ENCODE results near the gene SEC22B.
"Not testable (repeated sequence)": the region's sequence is repeated elsewhere in the genome, so short reads cannot be mapped to it uniquely, and the experiment has no call there.

Gene SEC22B

DNA sequence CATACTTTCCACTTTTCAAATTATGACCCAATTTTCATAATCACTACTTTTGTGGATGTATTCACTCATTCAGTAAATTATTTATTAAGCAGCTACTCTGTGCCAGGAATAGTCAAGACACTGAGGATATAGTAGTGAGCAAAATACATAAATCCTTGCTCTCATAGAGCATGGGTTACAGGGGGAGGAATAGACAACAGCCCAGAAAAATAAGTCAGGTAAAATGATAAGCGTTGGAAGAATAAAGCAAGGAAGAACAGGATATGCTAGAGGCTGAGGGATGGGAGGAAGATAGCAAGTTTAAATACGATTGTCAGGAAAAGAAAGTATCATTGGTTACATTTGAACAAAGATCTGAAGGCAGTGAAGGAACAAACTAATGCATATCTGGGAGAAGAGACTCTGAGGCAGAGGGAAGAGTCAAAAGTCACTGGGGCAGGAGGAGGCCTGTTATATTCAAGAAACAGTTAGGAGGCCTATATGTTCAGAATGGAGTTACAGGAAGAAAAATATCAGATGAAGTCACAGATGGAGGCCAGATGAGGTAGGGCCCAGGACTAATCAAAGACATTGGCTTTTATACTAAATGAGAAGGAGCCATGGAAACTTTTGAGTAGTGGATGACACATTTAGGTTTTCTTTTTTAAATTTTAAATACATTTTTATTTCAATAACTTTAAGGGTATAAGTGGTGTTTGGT, 42.9 kb downstream of the SEC22B start:
- H3K27me3 ChIP-seq (ENCODE audit: low read length), result no peaks in the 10 kb centered on the region
- no peaks in the 10 kb centered on the region for H3F3A ChIP-seq (ENCODE audit: insufficient read depth)
- no peak overlapping the region for H3K27ac ChIP-seq (ENCODE audit: low read depth, low read length)

DNA sequence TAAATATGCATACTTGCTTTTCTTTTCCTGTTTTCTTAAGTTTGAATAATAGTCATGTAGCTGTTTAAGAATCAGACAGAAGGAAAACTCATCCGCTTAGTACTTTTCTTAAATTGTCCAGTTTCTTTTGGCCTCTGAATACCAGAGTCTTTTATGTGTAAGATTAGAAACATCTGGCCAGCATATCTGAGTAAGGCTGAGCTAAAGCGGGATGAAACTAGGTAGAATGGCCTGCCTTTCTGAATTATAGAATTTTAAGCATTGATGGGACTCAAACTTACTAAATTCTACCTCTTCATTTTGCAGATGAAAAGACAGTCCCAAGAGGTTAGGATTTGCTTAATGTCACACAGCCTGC, 43.9 kb downstream of the SEC22B start:
- not testable (repeated sequence) for H3K27ac ChIP-seq (ENCODE audit: low read depth, low read length); H3K4me3 ChIP-seq (ENCODE audit: insufficient read depth, low read length, poor library complexity, severe bottlenecking); H2AFZ ChIP-seq (ENCODE audit: low read depth, low read length, severe bottlenecking); H3K27me3 ChIP-seq (ENCODE audit: low read length); H3K9me3 ChIP-seq (ENCODE audit: insufficient read depth, low read length); H3K4me2 ChIP-seq (ENCODE audit: low read depth, low read length, poor library complexity, severe bottlenecking); H3K79me2 ChIP-seq (ENCODE audit: insufficient read depth, low read length); H3K9me2 ChIP-seq (replicated peaks; ENCODE audit: insufficient read depth, low read length); H4K20me1 ChIP-seq (ENCODE audit: low read depth, low read length); H3K9ac ChIP-seq (ENCODE audit: low read length); H3F3A ChIP-seq (ENCODE audit: insufficient read depth); H3K36me3 ChIP-seq (ENCODE audit: low read length)

More for the DNA sequence above, 42.9 kb downstream of the SEC22B start:
- H2AFZ ChIP-seq (ENCODE audit: low read depth, low read length, severe bottlenecking), result no peak overlapping the region
- TF ChIP-seq, protein P1, sequence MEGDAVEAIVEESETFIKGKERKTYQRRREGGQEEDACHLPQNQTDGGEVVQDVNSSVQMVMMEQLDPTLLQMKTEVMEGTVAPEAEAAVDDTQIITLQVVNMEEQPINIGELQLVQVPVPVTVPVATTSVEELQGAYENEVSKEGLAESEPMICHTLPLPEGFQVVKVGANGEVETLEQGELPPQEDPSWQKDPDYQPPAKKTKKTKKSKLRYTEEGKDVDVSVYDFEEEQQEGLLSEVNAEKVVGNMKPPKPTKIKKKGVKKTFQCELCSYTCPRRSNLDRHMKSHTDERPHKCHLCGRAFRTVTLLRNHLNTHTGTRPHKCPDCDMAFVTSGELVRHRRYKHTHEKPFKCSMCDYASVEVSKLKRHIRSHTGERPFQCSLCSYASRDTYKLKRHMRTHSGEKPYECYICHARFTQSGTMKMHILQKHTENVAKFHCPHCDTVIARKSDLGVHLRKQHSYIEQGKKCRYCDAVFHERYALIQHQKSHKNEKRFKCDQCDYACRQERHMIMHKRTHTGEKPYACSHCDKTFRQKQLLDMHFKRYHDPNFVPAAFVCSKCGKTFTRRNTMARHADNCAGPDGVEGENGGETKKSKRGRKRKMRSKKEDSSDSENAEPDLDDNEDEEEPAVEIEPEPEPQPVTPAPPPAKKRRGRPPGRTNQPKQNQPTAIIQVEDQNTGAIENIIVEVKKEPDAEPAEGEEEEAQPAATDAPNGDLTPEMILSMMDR (IDR thresholded peaks at IDR 0.05; ENCODE audit: insufficient read depth, low read length, poor library complexity, severe bottlenecking), result no peak
- TF ChIP-seq EZH2phosphoT487 (conservative IDR thresholded peaks at IDR 0.05; ENCODE audit: low read length), result no peak
- H3K9ac ChIP-seq (ENCODE audit: low read length), result no peak overlapping the region
- H3K4me2 ChIP-seq (ENCODE audit: low read depth, low read length, poor library complexity, severe bottlenecking), result no peak overlapping the region
- H3K4me3 ChIP-seq (ENCODE audit: insufficient read depth, low read length, poor library complexity, severe bottlenecking), result no peak overlapping the region
- no peaks in the 10 kb centered on the region for H4K20me1 ChIP-seq (ENCODE audit: low read depth, low read length)
- H3K9me2 ChIP-seq (replicated peaks; ENCODE audit: insufficient read depth, low read length), result no peaks in the 10 kb centered on the region
- no peaks in the 10 kb centered on the region for H3K9me3 ChIP-seq (ENCODE audit: insufficient read depth, low read length)
- H3K36me3 ChIP-seq (ENCODE audit: low read length), result no peaks in the 10 kb centered on the region
- no peaks in the 10 kb centered on the region for H3K79me2 ChIP-seq (ENCODE audit: insufficient read depth, low read length)

DNA sequence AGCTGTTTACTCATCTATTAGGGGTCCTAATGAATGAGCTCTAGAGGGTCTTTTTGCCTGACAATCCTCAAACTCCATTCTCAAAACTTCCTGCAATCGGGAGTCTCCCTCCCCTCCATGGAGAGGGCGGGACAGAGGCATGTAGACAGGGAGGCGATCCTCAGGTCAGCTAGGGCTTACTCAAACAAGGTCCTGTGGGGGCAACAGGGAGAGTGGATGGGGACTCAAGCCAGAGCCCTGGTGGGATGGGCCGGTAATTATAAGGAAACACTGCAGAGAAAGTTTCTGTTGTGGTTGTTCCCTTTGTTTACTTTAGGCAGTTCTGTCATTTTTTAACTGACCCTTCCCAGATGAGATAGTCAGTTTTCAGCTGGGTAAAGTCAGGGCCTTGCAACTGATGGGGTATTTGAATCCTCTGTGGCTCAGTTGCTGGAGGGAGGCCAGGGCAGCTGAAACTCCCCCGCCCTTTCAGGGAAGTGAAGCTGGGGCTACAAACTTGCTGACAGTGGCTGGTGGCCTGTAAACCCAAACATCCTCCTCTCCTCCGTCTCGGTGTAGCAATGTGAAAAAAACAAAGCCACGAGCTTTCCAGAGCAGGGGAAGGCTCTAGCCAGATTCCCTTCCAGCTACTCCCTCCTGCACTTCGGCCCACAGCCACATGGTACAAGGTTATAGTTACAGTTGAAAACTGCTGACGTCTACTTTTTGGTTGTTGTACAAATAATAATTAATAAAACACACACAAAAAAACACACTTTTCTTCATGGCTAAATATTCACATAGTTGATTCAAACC, 44.5 kb downstream of the SEC22B start:
- not testable (repeated sequence) for H3F3A ChIP-seq (ENCODE audit: insufficient read depth); H4K20me1 ChIP-seq (ENCODE audit: low read depth, low read length); H3K9me3 ChIP-seq (ENCODE audit: insufficient read depth, low read length); H3K27me3 ChIP-seq (ENCODE audit: low read length); H3K27ac ChIP-seq (ENCODE audit: low read depth, low read length); H3K9me2 ChIP-seq (replicated peaks; ENCODE audit: insufficient read depth, low read length); H3K79me2 ChIP-seq (ENCODE audit: insufficient read depth, low read length); H2AFZ ChIP-seq (ENCODE audit: low read depth, low read length, severe bottlenecking); H3K4me3 ChIP-seq (ENCODE audit: insufficient read depth, low read length, poor library complexity, severe bottlenecking); H3K9ac ChIP-seq (ENCODE audit: low read length); H3K4me2 ChIP-seq (ENCODE audit: low read depth, low read length, poor library complexity, severe bottlenecking); H3K36me3 ChIP-seq (ENCODE audit: low read length)

DNA sequence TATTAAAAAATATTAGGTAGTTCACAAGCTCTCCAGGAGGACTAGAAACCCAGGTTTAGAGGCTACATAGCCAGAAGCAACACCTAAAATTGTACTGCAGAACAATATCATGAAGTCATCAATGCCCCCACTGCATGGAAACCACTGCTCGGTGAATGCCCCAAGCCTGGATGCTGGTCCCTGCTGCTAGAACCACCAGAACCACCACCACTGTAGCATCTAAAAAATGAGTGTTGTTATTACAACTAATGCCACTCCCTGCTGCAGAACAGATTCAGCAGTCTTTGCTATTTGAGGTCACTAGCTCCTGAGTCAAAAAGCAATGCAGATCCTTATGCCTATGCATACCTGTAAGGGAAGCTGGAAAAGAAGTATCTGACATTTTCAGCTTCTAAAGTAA, 48.4 kb downstream of the SEC22B start:
- H3K27me3 ChIP-seq (ENCODE audit: low read length); H3K4me3 ChIP-seq (ENCODE audit: insufficient read depth, low read length, poor library complexity, severe bottlenecking); H3F3A ChIP-seq (ENCODE audit: insufficient read depth); H2AFZ ChIP-seq (ENCODE audit: low read depth, low read length, severe bottlenecking); H3K36me3 ChIP-seq (ENCODE audit: low read length); H3K9me3 ChIP-seq (ENCODE audit: insufficient read depth, low read length); H3K4me2 ChIP-seq (ENCODE audit: low read depth, low read length, poor library complexity, severe bottlenecking); H3K27ac ChIP-seq (ENCODE audit: low read depth, low read length); H4K20me1 ChIP-seq (ENCODE audit: low read depth, low read length); H3K9me2 ChIP-seq (replicated peaks; ENCODE audit: insufficient read depth, low read length); H3K79me2 ChIP-seq (ENCODE audit: insufficient read depth, low read length); H3K9ac ChIP-seq (ENCODE audit: low read length): not testable (repeated sequence)

DNA sequence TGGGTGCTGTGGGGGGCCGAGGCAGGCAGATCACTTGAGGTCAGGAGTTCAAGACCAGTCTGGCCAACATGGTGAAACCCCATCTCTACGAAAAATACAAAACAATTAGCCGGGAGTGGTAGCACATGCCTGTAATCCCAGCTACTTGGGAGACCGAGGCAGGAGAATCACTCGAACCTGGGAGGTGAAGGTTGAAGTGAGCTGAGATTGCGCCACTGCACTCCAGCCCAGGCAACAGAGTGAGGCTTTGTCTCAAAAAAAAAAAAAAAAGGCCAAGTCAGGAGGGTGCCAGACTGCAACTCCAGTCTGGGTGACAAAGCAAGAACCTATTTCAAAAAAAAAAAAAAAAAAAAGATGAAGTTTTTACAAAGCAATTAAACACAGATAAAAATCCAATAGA, 50.1 kb downstream of the SEC22B start:
- H3K27ac ChIP-seq (ENCODE audit: low read depth, low read length), result not testable (repeated sequence)

DNA sequence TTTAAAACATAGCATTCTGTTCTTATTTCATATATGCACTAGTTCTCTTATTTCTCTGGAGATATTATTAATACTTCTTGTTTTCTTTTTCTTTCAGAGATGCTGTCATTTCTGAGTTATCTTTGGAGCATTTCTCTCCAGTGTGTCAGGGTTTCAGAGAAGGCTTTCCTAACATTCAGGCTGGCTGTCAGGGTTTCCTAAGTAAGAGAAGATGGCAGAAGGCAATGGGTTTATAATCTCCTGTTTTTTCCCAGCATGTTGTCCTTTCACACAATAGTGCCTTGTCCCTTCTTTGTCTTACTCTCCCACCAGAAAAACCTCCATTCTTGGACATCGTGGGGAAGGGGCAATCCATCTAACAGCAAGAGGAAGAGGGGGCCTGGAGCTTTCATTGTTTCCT, 51.7 kb downstream of the SEC22B start:
- not testable (repeated sequence) for H3K4me2 ChIP-seq (ENCODE audit: low read depth, low read length, poor library complexity, severe bottlenecking); H3K79me2 ChIP-seq (ENCODE audit: insufficient read depth, low read length); H3K9me3 ChIP-seq (ENCODE audit: insufficient read depth, low read length); H3F3A ChIP-seq (ENCODE audit: insufficient read depth); H4K20me1 ChIP-seq (ENCODE audit: low read depth, low read length); H3K27ac ChIP-seq (ENCODE audit: low read depth, low read length); H3K27me3 ChIP-seq (ENCODE audit: low read length); H3K4me3 ChIP-seq (ENCODE audit: insufficient read depth, low read length, poor library complexity, severe bottlenecking); H3K36me3 ChIP-seq (ENCODE audit: low read length); H3K9me2 ChIP-seq (replicated peaks; ENCODE audit: insufficient read depth, low read length); H2AFZ ChIP-seq (ENCODE audit: low read depth, low read length, severe bottlenecking); H3K9ac ChIP-seq (ENCODE audit: low read length)

More for the DNA sequence above, 50.1 kb downstream of the SEC22B start:
- not testable (repeated sequence) for H3K36me3 ChIP-seq (ENCODE audit: low read length); H3K79me2 ChIP-seq (ENCODE audit: insufficient read depth, low read length); H3K9ac ChIP-seq (ENCODE audit: low read length); H3K27me3 ChIP-seq (ENCODE audit: low read length); H2AFZ ChIP-seq (ENCODE audit: low read depth, low read length, severe bottlenecking); H4K20me1 ChIP-seq (ENCODE audit: low read depth, low read length); H3K4me2 ChIP-seq (ENCODE audit: low read depth, low read length, poor library complexity, severe bottlenecking); H3K9me3 ChIP-seq (ENCODE audit: insufficient read depth, low read length); H3F3A ChIP-seq (ENCODE audit: insufficient read depth); H3K9me2 ChIP-seq (replicated peaks; ENCODE audit: insufficient read depth, low read length); H3K4me3 ChIP-seq (ENCODE audit: insufficient read depth, low read length, poor library complexity, severe bottlenecking)

DNA sequence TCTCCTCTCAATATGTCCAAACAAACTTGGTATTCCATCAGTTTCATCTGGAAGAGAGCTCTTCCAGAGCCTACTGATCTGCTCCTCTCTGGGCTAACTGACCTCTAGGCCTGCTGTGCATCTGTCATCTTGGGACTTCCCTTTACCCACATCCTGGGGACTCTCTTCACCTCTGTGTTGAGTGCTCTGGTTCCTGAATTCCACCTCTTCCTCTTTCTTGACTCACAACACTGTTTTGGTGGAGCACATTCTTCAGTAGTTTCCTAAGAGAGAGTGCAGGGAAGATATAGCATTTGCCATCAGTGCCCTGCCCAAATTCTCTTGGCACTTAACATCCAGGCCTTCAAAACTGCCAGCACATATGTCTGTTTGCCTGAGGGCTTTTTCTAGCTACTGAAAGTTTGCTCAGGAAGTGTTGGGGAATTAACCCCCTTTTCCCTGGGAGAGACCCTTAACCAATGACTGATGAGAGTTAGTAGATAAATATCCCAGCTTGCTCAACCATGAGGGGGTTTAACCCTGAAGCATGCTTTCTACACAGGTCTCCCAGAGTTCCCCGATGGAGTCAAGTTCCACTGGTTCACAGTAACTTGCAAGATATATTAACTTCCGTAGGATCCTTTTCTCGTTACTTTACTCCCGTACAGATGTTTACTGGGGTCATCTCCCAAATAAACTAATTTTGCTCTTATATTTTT, 52.4 kb downstream of the SEC22B start:
- not testable (repeated sequence) for H3F3A ChIP-seq (ENCODE audit: insufficient read depth); H4K20me1 ChIP-seq (ENCODE audit: low read depth, low read length); H3K27me3 ChIP-seq (ENCODE audit: low read length); H3K79me2 ChIP-seq (ENCODE audit: insufficient read depth, low read length); H3K9me3 ChIP-seq (ENCODE audit: insufficient read depth, low read length); H3K9ac ChIP-seq (ENCODE audit: low read length); H3K27ac ChIP-seq (ENCODE audit: low read depth, low read length); H3K4me2 ChIP-seq (ENCODE audit: low read depth, low read length, poor library complexity, severe bottlenecking); H3K9me2 ChIP-seq (replicated peaks; ENCODE audit: insufficient read depth, low read length); H3K4me3 ChIP-seq (ENCODE audit: insufficient read depth, low read length, poor library complexity, severe bottlenecking); H3K36me3 ChIP-seq (ENCODE audit: low read length); H2AFZ ChIP-seq (ENCODE audit: low read depth, low read length, severe bottlenecking)
